ENCODE measurements around the gene WSB1.

The WSB1 gene

DNA sequence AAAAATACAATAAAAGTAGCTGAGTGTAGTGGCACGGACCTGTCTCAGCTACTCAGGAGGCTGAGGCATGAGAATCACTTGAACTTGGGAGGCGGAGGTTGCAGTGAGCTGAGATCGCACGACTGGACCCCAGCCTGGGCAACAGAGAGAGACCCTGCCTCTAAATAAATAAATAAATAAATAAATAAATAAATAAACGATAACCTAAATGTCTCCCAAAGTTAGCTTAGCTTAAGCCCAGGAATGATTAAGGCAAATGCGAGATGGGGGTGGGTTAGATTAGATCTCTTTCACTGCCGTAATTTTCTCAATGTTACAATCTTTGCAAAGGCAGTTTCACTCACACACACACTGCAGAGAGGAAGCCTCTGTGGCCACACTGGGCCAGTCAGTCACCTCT is 46.7 kb downstream of the WSB1 start:
- no peak for DNase-seq

DNA sequence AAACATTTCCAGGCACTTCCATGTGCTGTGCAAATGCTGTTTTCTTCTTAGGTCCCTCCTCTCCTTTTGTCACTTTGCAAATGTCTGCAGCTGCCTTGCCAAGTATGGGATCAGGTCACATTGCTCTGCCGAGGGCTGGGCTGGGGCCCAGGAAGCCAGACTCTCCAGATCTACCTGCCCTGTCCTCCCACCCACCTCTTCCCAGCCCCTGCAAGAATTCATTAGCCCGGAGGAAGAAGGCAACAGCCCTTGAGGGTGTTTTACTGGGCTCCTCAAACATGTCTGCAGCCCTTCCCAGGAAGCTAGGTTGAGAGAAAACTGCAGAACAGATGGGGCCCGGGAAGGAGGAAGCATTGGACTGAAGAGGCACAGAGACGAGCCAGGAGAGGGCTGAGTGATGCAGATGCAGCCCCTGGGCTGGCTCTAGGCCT is 47.1 kb downstream of the WSB1 start:
- no peak for DNase-seq

DNA sequence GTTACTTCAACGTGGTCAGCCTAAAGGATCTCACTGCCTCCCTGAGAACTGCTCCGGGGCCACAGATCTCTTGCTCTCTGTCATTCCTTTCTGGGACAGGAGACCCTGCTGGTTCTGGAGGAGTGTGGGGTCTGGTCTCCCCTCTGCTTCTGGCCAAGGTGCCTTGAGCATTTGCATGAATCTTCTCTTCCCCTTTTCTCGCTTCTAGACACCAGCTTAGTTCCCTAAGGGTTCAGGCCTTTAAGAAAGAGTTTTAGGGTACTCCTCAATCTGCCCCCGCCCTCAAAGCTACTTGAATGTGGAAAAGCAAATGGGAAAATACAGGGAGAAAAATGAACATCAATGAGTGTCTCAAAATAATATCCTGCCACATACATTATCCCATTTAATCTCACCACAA is 48.1 kb downstream of the WSB1 start:
- no peak for DNase-seq

- DNase-seq = no peak
Measured at GRCh38 chr17:27343294-27343693, 49.4 kb downstream of the WSB1 start.

GRCh38 chr17:27343977-27344607 is 50.2 kb downstream of the WSB1 start:
- DNase-seq = no peak

- peak; percentile 81 for DNase-seq
Measured at GRCh38 chr17:27345141-27345904, 51.4 kb downstream of the WSB1 start.

DNA sequence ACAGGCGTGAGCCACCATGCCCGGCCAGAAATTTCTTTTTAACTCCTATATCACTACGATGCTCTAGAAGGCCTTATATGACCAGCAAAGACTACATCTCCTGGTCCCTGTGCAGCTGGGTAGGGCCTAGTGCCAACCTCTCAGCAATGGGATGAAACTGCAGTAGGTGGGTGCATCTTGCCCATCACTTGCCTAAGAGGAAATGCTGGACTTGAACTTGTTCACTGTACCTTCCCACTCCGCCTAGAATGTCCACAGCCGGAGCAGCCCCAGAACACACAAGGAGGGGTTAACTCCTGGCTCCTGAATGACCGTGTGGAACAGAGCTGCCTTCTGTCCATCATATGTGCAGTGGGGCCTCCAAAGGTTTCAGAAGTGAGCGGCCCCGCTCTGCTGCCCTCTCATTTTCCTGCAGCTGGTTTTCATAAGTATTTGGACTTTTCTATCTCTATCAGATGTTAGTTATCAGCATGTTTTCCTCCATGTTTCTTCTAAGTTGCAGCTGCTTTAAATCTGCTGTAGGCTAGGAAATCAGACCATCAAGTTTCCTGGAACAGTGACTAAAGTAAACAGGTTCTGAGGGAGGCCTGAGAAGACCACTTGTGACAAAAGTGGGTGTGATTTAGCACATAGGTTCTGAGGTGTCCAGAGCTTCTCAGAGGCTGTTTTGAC is 52.5 kb downstream of the WSB1 start:
- no peak for DNase-seq

DNA sequence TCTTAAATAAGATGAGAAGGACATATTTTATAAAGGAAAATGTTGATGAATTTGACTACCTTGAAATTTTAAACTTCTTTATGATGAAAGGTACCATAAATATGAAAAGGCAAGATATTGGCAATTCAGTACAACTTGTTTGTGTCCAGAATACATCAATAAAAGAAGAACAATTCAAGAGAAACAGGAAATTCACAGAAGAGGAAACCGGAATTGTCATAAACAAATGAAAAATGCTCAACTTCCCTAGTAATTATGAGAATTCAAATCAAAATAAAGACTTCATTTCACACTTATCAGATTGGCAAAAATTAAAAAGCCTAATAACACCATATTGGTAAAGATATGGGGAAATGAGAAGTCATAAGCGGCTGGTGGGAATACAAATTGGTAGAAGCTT is 54.3 kb downstream of the WSB1 start:
- DNase-seq = no peak

- no peak for DNase-seq
Measured at GRCh38 chr17:27349540-27350021, 55.7 kb downstream of the WSB1 start.

- no peak for DNase-seq
Measured at GRCh38 chr17:27351759-27352158, 57.8 kb downstream of the WSB1 start.

GRCh38 chr17:27352448-27353032 is 58.6 kb downstream of the WSB1 start:
- no peak for DNase-seq

DNA sequence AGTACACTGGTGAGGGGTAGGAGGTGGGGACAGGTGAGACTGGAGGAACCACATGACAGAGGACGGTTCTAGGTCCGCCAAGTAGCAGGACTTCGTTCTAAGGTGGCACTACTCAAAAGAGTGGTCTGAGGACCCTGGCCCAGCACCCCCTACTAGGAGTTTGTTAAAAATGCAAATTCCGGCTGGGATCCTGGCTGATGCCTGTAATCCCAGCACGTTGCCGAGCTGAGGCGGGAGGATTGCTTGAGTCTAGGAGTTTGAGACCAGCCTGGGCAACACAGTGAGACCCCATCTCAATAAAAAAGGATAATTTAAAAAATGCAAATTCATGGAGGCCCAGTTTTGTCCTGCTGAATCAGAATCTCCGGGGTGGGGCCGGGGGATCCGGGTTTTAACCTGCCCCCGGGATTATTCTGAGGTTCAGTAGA is 59.1 kb downstream of the WSB1 start:
- no peak for DNase-seq

DNA sequence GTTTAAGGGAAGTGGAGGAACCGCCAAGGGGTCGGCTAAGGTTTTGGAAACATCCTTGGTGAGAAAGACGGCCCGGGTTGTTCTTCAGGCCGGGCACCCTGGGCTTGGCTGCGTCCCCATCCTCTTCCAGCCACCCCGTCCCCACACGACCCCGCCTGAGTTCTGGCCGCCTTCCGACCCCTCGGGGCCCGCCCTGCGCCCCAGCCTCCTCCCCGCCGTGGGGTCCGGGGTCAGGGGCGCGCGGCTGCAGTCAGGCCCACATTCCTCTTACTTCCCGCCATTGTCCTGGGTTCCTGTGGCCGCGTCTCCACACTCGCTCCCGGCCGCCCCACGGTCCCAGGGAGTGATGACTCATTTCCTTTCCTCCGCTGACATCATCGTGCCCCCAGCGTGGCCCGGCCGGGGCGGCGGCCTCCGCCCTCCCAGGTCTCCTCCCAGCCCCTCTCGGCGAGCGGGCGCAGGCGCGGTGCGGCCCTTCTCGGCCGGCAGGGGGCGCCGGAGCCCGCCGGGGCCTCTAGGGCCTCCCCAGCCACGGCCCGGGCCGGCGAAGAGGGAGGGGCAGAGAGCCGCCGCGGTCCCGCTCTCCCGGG is 59.6 kb downstream of the WSB1 start:
- peak; percentile 78 for DNase-seq

GRCh38 chr17:27354051-27354490 is 60.2 kb downstream of the WSB1 start:
- no peak for DNase-seq

DNA sequence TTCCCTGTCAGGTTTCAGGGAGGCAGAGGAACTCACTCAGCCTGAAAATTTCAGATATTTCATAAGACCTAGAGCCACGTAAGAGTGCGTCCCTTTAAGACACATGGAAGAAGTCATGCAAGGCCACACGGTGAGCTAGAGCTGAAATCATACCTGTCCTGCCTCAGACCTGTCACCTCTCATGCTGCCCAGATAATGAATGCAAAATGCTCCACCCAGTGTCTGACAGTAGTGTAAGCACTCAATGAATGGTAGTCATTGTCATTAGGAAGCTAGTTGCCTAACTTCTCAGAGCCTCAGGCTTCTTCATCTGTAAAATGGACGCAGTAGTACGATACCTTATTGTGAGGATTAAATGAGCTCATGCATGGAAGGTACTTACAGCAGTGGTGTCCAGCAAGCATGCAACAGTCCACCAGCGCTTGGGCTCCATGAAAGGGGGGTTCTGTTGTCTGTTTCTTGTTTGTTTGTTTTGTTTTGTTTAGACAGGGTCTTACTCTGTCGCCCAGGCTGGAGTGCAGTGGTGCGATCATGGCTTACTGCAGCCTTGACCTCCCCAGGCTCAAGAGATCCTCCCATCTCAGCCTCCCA is 60.7 kb downstream of the WSB1 start:
- no peak for DNase-seq

GRCh38 chr17:27355419-27355818 is 61.5 kb downstream of the WSB1 start:
- no peak for DNase-seq

DNA sequence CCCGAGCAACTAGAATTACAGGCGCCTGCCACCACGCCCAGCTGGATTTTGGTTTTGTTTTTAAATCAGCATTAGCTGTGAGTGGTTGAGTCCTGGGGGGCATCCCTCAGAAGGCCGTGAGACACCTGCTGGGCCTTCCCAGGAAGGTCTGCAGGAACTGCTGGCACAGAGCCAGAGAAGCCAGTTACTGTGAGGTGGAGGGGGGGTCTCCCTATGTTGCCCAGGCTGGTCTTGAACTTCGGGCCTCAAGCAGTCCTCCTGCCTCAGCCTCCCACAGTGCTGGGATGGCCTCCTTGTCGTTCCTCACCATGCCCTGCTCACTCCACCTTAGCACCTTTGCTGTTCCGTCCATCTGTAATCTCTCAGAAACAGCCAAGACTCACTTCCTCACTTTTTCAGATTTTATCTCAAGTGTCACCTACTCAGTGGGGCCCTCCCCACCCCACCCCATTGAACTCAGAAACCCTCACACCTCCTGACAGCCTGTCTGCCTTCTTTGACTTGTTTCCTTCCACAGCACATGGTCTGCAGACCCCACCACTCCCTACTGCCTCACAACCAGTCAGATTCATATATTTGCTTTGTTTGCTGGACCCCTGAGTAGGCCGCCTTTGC is 62.3 kb downstream of the WSB1 start:
- no peak for DNase-seq

DNA sequence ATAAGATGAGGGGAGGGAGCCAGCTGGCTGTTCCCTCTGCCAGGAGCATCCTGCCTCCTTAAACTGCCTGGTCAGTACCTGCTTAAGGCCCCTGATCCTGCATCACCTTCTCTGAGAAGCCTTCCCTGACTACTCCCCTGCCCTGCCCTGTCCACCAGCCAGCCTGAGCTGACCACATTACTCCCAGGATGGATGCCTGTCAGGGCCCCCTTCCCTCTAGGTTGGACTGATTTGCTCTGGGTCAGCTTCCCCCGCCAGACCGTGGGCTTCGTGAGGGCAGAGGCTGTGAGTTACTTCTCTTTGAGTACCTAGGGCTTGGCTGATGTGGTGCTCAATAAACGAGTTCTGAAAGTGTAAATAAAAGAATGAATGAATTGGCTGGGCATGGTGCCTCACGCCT is 63.3 kb downstream of the WSB1 start:
- no peak for DNase-seq

DNA sequence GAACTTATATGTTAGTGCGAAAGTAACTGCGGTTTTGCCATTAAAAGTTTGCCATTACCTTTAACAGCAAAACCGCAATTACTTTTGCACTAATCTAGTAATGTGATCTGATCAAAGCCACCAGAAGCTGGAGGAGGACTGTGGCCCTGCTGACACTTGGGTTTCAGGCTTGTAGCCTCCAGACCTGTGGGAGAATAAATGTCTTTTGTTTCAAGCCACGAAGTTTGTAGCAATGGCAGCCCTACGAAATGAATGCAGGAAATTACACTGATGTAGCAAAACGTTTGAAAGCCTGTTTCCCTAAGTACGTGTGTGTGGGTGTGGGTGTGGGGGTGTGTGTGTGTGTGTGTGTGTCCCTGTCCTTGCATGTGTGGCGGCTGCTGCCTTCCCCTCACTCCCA is 66.6 kb downstream of the WSB1 start:
- no peak for DNase-seq

DNA sequence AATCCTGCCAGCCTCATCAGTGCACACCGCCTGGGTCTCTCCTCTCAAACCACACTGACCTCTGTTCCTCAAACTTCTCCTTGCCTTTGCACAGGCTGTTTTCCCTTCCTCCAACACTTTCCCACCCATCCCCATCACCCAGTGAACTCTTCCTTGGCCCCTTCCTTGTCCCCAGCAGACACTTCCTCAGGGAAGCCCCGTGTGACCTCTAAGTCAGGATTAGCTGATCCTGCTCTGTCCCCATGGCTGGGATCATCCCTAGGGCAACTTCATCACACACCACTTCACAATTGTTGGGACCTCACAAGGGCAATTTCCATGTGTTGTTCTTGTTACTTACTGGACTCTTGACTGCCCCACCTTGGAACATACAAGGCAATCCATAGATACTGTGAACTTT is 67.8 kb downstream of the WSB1 start:
- DNase-seq = no peak

GRCh38 chr17:27362503-27362902 is 68.6 kb downstream of the WSB1 start:
- no peak for DNase-seq

GRCh38 chr17:27362909-27363308 is 69.0 kb downstream of the WSB1 start:
- no peak for DNase-seq
